HG03442 (cell line): ENCODE data around the gene PGA5.

Source experiments
- ATAC-seq: cut with Tn5 transposase; IDR thresholded peaks from one replicate; pipeline ENCODE4 v1.9.1; 2021; ENCODE audit warnings: mild to moderate bottlenecking, moderate library complexity; ENCODE audit not compliant: unreplicated experiment

The PGA5 gene

DNA sequence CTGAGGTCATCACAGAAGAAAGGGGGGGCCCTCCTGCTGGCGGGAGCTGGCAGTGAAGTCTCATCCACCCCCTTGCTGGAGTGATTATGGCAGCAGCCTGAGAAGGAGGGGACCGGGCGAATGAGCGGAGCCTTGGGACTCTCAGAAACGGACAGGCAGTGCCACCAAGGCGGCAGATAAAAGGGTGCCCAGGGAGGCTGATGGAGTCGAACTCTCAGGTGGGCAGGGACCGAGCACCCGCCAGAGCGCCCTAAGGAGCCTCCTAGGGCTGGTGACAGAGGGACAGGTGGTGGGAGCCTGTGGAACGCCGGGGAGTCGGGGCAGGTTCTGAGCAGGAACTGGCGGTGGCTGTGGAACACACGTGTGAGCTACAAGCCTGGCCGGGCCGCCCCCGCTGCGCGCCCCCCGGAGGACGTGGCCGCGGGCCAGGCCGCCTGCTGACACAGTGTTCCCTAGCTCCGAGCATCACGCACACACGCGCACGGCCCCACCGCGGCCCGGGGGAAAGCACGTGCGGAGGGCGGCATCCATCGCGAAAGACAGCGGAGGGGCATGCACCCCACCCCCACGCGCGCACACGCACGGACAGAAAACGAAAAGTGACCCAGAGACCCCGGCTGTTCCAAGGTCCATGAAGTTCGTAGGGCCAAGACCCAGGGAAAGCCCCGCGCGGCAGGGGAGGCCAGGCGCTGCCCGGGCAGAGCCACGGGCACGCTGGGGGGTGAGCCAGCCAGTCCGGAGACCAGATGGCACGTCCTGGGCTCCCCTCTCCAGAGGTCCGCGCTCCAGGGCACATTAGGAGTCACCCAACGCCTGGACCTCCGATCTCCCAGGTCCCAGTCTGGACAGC is 53.1 kb downstream of the PGA5 start:
- peak; percentile 25 for ATAC-seq

DNA sequence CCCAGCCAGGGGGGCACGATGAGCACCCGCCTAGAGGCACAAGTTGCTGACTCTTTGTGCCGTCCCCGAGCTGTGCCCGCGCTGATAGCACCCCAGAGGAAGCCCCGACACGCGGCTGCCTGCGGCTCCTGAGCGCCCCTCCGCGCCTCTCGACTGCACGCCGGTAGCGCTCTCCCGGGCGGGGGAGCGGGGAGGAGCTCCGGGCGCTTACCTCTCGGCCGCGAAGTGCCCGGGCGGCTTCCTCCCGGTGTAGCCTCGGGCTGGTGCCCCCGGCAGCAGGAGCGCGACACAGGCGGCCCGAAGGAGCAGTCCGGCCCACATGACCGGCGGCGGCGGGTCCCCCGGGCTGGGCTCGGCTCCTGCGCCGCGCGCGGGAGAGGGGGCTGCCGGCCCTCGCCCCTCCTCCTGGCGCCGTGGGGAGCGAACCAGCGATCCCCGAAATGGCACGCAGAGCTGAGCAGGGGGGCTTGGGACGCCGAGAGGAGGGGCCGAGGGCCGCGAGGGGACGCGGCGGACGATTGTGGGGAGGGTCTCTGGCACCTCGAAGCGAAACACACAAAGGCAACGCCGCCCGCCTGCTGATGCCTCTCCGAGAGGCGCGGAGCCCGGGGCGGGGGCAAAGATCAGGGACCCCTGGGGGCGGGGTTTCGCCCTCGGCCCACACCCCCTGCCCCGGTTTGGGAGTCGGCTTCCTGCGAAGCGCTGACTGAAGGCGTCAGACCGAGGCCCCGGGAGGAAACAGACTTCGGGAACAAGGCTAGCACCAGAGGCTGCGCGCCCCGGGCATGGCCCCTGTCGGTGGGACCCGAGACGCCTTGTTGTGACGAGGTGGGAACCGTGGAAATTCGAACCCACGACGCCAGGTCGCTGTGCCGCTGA is 54.0 kb downstream of the PGA5 start, which contains the start of gene VWCE:
Gene VWCE, minus strand, starts transcription at position 600 of the 879 bp plus-strand sequence. Its CDS starts 279 bp downstream, at position 321.
- peak; percentile 52 for ATAC-seq

DNA sequence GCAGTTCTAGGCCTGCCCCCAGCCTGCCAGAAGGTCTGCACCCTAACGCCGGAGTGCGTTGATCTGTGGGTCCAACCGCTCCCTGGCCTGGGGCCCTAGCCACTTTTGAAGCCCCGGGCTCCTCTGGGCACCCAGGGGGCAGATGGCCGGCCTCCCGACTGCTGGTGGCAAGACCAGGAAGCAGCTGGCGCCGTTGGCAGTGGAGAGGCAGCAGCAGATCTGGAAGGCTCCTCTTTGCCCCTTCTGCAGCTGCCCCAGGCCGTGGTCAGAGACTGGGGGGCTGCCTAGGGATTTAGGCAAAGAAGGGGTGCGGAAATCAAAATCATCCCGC is 54.6 kb downstream of the PGA5 start:
- no peak for ATAC-seq

DNA sequence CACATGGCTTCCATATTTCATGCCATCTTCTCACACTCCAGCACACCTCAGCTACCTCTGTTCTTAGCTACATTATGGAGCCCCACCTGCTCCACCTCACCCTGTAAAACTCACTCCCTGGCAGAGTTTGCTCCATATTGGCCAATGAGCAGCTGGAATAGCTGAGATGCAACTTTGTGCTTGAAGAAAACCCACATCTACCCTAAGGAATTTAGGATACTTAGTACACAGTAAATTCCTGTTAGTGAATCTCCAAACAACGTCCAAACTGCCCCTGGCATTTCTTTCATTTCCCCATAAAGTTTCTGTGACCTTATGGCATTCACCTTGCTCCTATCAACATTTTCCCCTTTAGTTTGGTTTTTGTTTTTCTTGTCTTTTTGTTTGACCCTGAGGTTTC is 56.4 kb downstream of the PGA5 start:
- ATAC-seq: no peak

DNA sequence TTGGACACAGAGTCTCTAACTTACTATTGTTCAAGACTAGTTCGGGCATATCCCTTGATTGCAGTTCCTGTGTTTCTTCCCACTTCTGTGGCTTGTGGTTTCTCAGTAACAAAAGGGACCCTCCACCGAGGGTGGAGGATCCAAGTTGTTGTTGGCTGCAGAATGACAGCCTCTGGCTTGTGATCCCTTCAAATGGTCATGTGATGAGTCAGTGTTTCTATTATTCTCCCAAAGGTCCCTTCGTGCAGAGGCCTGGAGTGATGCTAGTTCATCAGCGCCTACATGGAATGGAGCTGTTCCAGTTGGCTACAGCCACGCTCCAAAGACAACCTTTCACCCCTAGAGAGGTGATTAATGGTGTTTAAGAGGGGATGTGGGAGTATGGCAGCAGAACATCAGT is 56.8 kb downstream of the PGA5 start:
- ATAC-seq: no peak

DNA sequence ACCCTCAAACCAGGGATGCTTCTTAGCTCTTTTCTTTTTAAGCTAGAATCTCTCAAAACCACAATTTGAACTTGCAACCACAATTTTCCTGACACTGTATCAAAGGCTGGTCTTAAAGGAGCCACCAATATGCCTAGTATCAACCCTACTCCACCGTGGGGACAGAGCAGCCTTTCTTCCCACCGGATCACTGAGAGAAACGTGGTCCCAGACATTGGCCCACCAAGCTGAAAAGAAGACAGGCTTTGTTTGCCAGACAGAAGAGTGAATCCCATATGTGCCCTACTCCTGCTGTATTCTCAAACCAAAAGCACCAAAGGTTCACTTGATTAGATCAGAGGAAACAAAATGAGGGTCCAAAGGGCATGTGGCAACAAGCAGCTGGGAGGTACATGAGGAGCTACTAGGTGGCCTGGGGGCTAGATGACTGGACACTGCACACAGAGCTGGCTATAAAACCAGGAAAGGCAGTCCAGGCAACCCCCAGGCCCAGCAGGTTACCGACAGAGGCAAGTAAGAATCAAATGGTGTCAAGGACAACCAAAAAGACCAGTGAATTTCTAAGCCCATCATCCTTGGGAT is 57.8 kb downstream of the PGA5 start:
- ATAC-seq: no peak
